HTR-8/SVneo (cell line): ENCODE data around the gene FGF21.
"Not testable (repeated sequence)": the region's sequence is repeated elsewhere in the genome, so short reads cannot be mapped to it uniquely, and the experiment has no call there.

Source experiments
- DNase-seq: peaks from one replicate; pipeline ENCODE4 v3.0.0; 2011; ENCODE audit warnings: low spot score, mixed read lengths; ENCODE audit not compliant: insufficient read length
- FAIRE-seq: peaks from 2 replicates; lab custom pipeline; 2011; peaks lifted over from hg19 to GRCh38; lab: Jason Lieb, UNC

Gene FGF21

DNA sequence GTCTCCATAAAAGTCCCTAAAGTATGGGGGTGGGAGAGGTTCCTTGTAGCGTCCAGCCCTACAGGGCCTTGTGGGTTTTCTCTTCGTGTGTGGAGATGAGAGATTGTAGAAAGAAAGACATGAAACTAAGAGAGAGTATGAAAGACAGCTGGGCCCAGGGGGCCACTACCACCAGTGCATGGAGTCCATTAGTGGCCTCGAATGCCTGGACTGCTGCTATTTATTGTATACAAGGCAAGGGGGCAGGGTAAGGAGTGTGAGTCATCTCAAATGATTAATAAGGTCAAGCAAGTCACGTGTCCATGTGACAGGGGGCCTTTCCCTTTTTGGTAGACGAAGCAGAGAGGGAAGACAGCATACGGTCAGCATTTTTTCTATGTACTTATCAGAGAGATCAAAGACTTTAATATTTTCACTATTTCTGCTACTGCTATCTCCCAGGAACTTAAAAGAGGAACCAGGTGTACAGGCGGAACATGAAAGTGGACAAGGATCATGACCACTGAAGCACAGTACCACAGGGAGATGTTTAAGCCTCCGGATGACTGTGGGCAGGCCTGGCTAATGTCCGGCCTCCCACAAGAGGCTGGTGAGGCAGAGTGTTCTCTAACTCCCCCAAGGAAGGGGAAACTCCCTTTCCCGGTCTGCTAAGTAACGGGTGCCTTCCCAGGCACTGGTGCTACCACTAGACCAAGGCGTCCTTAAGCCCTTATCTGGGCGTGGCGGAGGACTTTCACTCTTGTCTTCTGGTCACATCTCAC lies 25.5 kb downstream of the FGF21 start:
- DNase-seq (no peak), FAIRE-seq (peak; percentile 20)

DNA sequence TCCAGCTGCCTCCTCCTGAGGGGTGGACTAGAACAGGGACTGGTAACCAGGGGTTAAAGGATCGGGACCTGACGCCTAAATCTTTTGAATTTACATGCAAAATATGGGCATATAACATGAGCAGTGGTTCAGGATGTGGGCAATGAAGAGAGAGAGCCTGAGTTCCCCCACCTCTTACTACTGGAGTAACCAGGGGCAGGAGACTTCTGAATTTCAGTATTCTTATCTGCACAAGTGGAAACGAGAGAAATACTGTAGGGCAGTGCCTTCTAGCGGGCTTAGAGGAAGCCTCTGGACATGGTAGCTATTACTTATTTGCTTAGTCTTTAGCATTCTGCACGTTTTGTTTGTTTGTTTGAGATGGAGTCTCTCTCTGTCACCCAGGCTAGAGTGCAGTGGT lies 29.2 kb downstream of the FGF21 start:
- DNase-seq (no peak), FAIRE-seq (no peak)

DNA sequence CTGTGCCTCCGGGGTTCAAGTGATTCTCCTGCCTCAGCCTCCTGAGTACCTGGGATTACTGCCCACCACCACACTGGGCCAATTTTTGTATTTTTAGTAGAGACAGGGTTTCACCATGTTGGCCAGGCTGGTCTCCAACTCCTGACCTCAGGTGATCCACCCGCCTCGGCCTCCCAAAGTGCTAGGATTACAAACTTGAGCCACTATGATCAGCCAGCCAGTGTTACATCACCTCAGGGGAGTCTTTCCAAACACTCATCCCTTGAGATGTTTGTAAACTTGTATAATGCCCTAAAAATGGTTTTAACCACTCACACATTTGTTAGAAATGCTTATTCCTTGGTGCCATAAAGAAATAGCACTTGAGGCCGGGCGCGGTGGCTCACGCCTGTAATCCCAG lies 31.1 kb downstream of the FGF21 start:
- DNase-seq, FAIRE-seq: not testable (repeated sequence)

DNA sequence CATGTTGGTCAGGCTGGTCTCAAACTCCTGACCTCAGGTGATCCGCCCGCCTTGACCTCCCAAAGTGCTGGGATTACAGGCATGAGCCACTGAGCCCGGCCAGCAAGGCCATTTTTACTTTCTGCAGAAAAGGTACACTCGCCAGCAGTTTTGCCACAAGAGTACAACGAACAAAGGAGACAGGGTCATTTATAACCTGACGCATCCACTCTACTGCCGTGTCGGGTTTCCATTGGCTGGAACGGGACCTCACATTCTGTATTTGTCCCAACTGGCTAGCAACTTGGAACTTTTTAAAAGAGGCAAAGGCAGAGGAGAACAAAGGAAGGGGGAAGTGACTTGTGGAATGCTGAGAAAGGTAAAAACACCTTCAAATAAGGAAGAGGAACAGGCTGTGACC lies 32.0 kb downstream of the FGF21 start:
- FAIRE-seq, DNase-seq: not testable (repeated sequence)

DNA sequence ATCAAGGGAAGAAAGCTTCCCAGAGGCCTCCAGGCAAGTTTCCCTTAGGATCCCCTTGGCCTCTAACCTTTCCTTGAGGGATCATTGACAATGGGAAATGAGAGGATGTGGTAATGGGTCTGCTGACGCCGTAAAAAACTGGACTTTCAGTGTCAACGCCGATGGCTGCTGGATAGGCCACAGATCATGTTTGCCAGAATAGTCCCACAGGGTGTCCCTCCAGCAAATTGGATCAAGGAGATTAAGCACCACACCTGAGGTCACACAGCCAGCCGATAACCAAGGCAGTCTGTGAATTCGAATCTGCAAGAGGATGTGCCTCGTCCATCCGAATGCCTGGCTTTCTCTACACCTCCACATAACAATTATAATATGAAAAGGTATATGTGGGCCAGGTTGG lies 37.9 kb downstream of the FGF21 start:
- no peak for DNase-seq
- FAIRE-seq: no peak

DNA sequence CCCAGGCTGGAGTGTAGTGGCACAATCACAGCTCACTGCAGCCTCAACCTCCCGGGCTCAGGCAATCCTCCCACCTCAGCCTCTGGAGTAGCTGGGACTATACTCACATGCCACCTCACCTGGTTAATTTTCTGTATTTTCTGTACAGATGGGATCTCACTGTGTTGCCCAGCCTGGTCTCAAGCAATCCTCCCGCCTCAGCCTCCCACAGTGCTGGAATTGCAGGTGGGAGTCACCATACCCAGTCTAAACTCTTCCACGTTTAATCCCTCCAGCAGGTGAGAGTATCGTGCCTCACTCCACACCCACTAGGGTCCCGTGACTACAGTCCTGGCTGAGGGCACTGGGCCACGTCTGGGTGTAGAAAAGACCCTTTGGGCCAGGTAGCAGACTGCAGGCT lies 39.0 kb downstream of the FGF21 start:
- FAIRE-seq (no peak), DNase-seq (no peak)

DNA sequence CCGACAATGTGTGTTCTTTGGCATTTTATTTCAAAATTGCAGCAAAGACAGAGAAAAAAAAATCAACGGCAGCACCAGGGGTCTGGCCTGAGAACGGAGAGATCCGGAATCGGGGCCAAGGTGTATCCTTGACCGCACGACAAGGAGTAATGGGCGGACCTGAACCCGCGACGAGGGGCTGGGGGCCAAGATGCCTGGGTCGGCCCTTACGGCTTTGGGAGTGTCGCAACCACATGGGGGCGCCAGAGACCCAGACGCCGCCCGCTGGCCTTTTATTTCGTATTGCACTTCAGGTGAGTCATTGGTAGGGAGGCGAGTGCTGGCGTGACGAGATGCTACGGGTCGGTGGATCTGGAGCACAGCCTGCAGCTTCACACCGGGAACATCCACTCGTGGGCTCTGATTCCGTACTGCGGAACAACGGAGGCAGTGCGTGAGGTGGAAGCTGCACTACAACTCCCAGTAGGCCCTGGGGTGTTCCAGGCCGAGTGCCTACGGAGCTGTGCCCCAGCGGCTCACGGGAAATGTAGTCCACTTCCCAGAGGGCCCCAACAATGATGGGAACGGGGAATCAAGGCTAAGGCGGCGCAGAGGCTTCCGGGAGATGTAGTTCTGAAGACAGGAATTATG lies 39.8 kb downstream of the FGF21 start:
- DNase-seq: peak; percentile 89
- FAIRE-seq: peak; percentile 96

DNA sequence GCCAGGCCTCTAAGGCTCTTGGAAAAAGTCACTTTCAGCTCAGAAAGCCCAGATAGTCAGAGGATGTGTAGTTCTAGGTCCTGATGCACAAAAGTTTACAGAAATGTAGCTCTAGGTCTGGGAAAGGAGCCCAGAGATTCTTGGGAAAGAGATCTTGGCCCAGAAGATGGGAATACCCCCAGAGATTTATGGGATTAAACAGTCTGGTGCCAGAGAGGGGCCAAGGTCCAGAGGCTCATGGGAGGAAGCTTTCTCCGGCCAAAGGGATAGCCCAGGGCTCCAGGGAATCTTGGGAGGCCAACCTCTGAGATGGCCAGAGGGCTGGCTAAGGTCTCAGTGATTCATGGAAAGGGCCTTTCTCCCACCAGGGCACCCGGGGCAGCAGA lies 40.4 kb downstream of the FGF21 start:
- FAIRE-seq: no peak
- no peak for DNase-seq

DNA sequence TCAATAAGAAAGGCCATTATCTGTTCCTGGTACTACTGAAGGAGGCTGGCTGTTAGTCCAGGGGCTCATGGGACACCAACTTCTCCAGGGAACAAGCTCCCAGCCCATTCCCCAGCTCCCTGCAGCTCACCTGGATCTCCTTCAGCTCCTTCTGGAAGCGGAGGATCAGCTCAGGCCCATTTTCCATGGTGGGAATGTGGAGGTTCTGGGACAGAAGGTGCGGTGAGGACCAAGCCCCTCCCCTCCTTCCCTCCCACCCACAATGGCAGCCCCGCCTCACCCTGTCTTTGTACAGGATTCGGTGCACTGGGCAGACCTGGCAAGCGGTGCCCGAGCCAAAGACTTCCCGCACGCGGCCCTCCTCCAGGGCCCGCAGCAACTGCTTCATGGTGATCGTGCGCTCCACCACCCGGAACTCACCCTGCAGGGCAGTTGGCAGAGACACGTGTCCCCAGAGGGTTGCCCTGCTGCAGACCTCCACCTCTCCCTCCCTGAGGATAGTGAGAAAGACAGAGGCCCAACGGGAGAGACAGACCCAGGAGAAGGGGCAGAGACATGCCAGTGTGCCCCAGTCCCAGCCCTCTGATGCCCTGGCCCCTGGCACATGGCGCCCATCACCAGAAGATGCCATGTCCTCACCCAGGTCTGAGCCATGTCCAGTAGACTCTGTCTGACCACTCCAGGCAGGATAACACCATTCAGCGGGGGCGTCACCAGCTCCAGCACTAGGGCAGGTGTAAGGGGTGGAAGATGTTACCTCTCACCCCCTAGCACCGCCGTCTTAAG lies 41.2 kb downstream of the FGF21 start:
- FAIRE-seq (no peak), DNase-seq (no peak)

DNA sequence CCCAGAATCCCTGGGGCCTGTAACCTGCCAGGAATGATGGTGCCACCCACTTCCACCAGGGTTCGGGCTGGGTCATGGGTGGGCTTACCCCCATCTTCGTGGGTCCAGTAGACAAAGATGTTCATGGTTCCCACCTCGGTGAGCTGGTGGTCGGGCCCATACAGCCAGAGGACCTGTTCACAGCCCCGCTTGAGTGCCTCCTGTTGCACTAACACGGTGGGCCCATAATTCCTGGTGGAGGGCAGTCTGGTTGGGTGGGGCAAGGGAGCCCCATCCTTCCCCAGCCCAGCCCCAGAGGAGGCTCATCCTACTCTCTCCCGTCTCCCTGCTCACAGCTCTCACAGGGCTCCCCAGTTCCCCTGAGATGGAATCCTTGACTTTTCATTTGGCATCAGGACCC lies 41.8 kb downstream of the FGF21 start:
- DNase-seq (no peak), FAIRE-seq (no peak)

DNA sequence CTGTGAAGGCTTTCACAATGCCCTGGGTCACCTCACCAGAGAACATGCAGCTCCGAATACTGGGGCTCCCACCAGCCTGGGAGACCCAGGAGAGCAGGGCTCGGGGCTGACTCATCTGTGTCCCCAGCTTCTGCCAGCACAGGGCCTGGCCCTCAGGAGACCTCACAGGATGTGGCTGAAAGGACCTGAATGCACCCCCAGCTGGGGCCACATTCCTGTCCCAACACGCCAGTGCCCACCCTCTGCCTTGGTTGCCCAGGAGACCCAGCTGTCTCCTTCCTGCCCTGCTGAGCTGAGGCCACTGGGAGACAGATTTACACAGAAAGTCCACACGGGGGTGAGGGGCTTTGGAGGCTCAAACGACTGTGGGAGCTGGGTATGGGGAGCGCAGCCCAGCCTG lies 43.6 kb downstream of the FGF21 start:
- DNase-seq (peak; percentile 66), FAIRE-seq (no peak)

DNA sequence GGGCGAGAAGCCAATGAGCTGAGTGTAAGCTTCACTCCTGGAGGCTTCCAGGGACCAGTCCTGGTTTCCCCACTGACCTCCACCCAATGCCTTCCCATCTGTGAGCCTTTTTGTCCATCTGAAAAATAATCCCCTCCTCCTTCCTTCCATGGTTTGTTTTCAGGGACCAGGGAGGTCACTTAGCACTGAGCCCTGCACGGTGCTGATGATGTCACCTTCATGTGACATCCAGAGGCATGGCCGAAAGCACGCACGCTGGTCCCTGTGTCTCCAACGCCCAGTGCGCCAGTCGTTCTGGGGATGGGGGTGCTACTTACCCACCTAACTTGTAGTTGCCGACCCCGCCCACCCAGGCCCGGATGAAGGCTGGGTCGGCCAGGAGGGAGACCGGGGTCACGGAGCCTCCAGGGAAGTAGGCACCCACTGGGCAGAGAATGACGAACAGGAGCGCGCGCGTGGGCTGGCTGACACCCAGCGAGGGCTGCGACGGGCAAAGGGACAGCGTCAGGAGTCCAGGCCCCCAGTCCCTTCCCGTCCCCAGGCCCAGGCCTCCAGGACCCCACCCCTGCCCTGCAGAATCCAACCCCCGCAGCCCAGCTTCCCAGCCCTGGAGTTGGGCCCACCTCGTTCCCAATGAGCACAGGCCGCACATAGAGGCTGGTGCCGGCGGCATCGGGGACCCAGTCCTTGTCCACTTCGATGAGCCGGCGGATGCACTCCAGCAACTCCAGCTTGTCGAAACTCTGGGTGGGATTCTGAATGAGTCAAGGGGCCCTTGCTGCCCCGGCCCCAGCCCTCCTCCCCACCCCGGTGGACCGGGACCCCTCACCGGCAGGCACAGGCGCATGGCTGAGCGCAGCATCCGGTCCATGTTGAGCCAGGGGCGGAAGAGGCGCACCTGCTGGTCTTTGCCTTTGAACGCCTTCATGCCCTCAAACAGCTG lies 44.3 kb downstream of the FGF21 start:
- no peak for DNase-seq
- FAIRE-seq: no peak

DNA sequence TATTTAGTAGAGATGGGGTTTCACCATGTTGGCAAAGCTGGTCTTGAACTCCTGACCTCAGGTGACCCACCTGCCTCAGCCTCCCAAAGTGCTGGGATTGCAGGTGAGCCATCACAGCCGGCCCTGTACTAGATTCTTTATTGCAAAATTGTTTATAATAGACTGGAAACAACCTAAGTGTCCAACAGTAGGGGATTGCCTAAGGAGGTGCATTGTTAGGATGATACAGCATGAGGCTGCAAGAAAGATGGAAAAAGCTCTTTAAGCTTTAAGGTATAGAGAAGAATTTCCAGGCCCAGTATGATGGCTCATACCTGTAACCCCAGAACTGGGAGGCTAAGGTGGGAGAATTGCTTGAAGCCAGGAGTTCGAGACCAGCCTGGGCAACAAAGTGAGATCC lies 47.3 kb downstream of the FGF21 start:
- FAIRE-seq (no peak), DNase-seq (no peak)

DNA sequence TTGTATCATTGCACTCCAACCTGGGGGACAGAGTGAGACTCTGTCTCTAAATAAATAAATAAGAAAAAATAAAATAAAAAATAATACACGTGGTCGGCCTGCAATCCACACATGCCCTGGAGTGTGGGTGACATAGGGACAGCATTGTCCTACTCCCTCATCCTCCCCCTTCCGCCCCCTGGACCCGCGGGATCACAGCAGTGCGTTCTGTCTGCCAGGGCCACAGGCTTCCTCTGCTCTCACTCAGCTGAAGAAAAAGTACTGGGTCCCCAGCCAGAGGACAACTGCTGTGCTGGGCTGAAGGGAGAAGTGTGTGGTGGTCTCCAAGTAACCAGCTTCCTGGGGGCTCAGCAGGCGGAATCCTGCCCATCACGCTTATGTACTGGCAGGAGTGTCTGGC lies 49.2 kb downstream of the FGF21 start:
- DNase-seq: no peak

DNA sequence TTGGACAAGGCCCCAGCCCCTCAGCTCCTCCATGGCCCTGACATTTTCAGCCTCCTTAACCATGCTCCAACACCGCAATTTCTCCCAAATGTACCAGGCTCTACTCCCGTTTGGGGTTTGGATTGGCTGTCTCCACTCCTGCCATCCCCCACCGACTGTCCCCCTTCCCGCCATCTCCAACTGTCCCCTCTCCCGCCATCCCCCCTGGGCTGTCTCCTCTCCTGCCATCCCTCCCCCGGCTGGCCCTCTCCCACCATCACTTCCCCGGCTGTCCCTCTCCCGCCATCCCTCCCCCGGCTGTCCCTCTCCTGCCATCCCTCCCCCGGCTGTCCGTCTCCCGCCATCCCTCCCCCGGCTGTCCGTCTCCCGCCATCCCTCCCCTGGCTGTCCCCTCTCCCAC lies 50.1 kb downstream of the FGF21 start:
- no peak for FAIRE-seq
- DNase-seq: no peak

More for the DNA sequence above, 49.2 kb downstream of the FGF21 start:
- no peak for FAIRE-seq

DNA sequence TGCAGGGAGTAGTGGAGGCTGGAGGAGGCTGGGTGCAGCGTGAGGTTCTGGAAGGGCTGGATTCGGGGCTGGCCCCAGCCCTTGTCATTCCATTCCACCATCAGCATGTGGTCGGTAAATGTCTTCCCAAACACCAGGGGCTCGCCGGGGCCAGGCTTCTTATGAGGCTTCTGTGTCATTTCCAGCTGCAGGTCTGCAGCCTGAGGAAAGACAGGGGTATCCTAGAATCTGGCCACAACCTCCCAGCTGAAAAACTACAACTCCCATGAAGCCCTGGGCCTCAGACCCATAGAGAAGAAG lies 51.1 kb downstream of the FGF21 start:
- no peak for FAIRE-seq
- DNase-seq: no peak

DNA sequence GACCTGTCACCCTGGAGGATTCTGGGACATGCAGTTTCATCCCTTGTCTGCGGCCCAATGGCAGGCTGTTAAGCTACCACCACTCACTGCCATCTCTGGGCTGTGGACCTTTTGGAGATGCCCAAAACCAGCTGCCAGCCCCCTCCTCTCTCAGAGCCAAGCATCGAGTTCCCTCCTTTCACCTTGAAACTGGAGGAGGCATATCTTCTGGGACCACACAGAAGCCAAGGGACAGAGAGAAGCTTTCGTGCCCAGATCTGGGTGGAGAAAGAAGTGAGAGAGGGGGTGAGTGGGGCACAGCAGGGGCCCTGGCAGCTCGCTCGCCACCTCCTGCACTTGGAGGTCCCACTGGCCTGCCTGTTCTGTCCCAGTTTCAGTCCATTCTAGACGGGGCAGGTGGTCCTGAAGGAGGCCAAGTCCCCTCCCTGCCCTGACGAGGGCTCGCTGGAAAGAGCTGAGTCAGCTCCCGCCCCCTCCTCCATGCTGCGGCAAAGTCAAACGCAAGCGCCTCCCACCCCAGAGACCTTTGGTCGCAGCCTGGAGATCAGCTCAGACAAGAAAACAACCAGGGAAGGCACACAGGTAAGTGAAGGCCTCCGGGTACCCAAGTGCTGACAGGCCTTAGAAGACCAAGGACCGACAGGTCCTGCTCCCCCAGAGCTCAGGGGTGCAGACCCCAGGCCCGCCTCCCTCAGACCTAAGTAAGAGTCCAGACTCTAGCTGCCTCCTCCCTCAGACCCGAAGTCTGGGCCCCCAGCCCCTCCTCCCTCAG lies 51.7 kb downstream of the FGF21 start:
- no peak for FAIRE-seq
- no peak for DNase-seq

DNA sequence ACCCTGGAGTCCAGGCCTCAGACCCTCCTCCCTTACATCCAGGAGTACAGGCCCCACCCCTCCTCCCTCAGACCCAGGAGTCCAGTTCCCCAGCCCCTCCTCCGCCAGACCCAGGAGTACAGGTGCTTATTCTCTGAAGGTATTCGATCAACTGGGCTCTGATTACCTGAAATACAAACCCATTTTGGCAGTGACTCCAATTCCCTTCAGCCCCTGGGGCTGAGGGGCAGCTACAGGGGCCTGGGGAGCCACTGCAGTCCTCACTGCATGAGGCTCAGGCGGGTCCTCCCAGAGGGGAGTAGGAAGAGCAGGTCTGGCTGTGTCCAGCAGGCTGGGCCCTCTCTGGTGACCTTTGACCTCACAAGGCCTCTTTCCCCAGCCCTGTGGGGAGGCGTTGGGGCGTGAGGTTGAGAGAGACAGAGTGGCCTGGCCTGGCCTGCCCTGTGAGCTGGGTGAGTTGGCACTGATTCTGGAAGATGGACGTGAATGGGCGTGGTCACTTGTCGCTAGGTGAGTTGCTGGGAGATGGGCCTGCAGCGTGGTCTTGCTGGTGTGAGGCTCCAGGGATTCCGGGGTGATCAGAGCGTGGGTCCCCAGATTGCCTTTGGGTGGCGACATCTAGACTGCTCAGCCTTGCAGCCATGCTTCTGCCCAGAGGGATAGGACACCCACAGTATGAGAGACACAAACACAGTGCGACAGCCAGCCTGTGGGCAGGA lies 52.4 kb downstream of the FGF21 start:
- FAIRE-seq (no peak), DNase-seq (no peak)
